GM18951 (cell line): ENCODE results near the gene MT3.

Experiments
- POLR2A ChIP-seq: IDR thresholded peaks from 4 replicates; pipeline ENCODE4 v1.6.1; 2011; ENCODE audit warnings: mild to moderate bottlenecking; ENCODE audit not compliant: insufficient read length, insufficient read depth; ENCODE audit errors: extremely low read depth
- in situ Hi-C: fragments of 300-500 bp; cut with MboI; formaldehyde crosslinking; loops from one replicate; pipeline ENCODE4 v1.12.0; 2022; ENCODE audit warnings: low sequenced_read_pairs, mixed read lengths, inconsistent platforms; ENCODE audit not compliant: unreplicated experiment

Gene MT3

GRCh38 chr16:56635441-56635967, 46.2 kb downstream of the MT3 start:
- TF ChIP-seq POLR2A: no peak
- in situ Hi-C loops: no loop called here

DNA sequence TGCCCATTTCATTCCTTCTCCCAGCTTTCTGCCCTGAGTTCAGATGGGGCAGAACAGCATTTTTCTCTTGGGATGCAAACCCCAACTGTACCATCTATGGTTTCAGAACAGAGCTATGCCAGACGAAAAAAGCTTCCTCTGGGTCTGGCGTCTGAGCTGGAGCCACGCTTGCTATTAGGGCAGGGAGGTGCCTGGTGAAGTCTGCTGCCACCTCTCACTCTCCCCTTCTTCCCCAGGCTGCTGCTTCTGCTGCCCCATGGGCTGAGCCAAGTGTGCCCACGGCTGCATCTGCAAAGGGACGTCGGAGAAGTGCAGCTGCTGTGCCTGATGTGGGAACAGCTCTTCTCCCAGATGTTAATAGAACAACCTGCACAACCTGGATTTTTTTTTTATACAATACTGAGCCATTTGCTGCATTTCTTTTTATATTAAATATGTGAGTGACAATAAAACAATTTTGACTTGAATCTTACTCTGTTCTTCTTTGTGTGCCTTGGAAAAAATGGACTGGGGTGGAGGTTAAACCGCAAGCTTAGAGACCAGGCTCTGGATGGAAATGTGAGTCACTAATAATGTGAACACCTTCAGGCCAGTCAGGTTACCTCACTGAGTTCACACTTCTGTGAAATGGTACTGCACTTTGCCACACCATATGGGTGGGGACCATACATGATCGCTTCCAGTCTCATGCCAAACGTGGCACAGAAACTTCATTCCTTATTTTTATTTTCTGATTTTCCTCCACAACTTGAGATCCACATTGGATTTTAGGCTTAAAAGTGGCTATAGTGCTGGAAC, 47.5 kb downstream of the MT3 start:
- in situ Hi-C loops: no loop called here
- TF ChIP-seq POLR2A: no peak

DNA sequence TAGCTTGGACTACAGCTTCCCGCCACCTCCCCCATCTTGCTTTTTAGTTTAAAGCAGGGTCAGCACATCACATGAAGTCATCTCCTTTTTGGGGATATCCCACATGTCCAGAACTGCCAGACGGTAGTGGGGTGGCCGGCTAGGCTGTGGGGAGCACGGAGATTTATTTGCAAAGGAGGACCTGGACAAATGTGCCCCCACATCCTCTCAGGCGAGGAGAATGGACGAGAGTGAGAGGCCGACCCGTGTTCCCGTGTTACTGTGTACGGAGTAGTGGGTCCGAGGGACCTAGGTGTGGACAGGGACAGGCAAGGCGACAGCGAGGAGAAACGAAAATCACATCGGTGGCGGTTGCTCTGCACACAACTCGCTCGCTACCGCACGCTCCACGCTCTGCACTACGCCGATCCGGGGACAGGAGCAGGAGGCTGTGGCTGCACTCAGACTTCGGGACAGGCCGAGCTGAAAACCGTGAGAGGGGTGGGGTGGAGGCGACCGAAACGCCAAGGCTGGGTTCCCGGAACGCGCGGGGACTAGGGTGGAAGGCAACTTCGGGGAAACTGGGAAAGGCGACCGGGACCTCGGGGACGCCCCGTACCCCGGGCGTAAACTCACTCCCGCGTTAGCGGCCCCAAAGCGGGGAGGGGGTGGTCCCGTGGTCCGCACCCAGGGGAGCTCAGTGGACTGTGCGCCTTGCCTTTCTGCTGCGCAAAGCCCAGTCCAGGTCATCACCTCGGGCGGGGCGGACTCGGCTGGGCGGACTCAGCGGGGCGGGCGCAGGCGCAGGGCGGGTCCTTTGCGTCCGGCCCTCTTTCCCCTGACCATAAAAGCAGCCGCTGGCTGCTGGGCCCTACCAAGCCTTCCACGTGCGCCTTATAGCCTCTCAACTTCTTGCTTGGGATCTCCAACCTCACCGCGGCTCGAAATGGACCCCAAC, 48.8 kb downstream of the MT3 start, which contains the start of gene MT1A:
MT1A (plus strand) TSS at position 853 of the 937 bp plus-strand sequence; CDS start at position 926, 73 bp downstream.
- in situ Hi-C loops: no loop called here
- TF ChIP-seq POLR2A: no peak

DNA sequence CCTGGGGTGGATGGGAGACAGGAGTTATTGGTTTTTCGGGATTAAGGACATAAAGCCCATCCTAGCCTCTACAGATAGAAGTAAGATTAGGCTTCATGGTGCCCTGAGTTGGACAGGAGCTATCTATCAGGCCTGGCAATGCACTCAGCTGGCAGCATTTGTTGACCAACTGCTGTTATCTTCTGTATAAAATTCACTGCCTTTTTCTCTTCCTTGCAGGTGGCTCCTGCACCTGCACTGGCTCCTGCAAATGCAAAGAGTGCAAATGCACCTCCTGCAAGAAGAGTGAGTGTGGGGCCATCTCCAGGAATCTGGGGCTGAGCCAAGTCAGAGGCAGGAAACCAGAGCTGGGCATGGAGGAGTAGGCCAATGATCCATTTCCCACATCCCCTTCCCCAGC, 49.7 kb downstream of the MT3 start:
- in situ Hi-C loops: no loop called here
- TF ChIP-seq POLR2A: no peak

DNA sequence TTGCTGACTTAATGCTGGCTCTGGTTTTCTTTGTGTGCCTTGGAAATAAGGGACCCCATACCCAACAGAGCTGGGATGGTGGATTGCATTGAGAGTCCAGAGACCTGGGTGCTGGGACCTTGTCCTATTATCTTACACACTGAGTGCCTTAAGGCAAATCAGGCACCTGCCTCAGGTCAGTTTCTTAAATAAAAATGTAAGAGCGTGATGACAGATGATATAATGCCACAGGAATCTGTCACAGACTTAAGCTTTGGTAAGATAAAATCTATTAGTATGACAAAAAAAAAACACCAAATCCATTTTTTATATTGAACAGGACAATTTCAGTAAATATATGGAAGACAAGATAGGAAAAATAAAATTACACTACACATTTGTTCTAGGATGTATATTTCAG, 50.7 kb downstream of the MT3 start:
- no peak for TF ChIP-seq POLR2A
- in situ Hi-C loops: no loop called here
